OCI-LY1 (cell line): ENCODE results near the gene VCX3A.

Source experiments
- H2AFZ ChIP-seq: fragments of 200-600 bp; sonication (generic), shearing (Covaris generic); 2 replicates; pipeline ENCODE4 v1.6.0; 2014; ENCODE audit warnings: antibody characterized with exemption, mild to moderate bottlenecking, low read length
- H3F3A ChIP-seq: fragments of 200-600 bp; sonication (generic), shearing (Covaris generic); 2 replicates; pipeline ENCODE4 v1.6.0; 2014; ENCODE audit warnings: mild to moderate bottlenecking, antibody characterized with exemption, low read length, moderate library complexity; ENCODE audit not compliant: insufficient read depth
- H3K27ac ChIP-seq: fragments of 200-600 bp; sonication (generic); 2 replicates; pipeline ENCODE4 v1.5.1; 2014; ENCODE audit warnings: low read length, mixed run types, mild to moderate bottlenecking, low read depth; ENCODE audit not compliant: poor library complexity, severe bottlenecking
- H3K27me3 ChIP-seq: fragments of 200-600 bp; sonication (generic); 2 replicates; pipeline ENCODE4 v1.6.0; 2014; ENCODE audit warnings: antibody characterized with exemption, mild to moderate bottlenecking, low read length, moderate library complexity; ENCODE audit not compliant: insufficient read depth
- H3K36me3 ChIP-seq: fragments of 200-600 bp; sonication (generic); 2 replicates; pipeline ENCODE4 v1.6.1; 2014; ENCODE audit warnings: mild to moderate bottlenecking, antibody characterized with exemption, low read length, moderate library complexity, mixed read lengths; ENCODE audit not compliant: insufficient read depth
- H3K4me1 ChIP-seq: fragments of 200-600 bp; sonication (generic); 2 replicates; pipeline ENCODE4 v1.5.1; 2014; ENCODE audit warnings: mild to moderate bottlenecking, low read length, moderate library complexity; ENCODE audit not compliant: insufficient read depth, severe bottlenecking
- H3K4me2 ChIP-seq: fragments of 200-600 bp; sonication (generic), shearing (Covaris generic); 2 replicates; pipeline ENCODE4 v1.6.1; 2014; ENCODE audit warnings: low read length
- H3K4me3 ChIP-seq: fragments of 200-600 bp; sonication (generic); 2 replicates; pipeline ENCODE4 v1.5.1; 2014; ENCODE audit warnings: low read length, low read depth, mild to moderate bottlenecking, mixed read lengths; ENCODE audit not compliant: poor library complexity, severe bottlenecking
- H3K79me2 ChIP-seq: fragments of 200-600 bp; shearing (Covaris generic); 2 replicates; pipeline ENCODE4 v1.6.1; 2016; ENCODE audit warnings: mixed run types, low read length, mixed read lengths; ENCODE audit not compliant: insufficient read depth
- H3K9ac ChIP-seq: fragments of 200-600 bp; sonication (generic), shearing (Covaris generic); 2 replicates; pipeline ENCODE4 v1.6.1; 2014; ENCODE audit warnings: mild to moderate bottlenecking, low read length, mixed read lengths
- H3K9me2 ChIP-seq: fragments of 200-600 bp; sonication (generic), shearing (Covaris generic); 2 replicates; pipeline ENCODE4 v1.6.1; 2014; ENCODE audit warnings: low read depth, mild to moderate bottlenecking, low read length, mixed read lengths
- H3K9me3 ChIP-seq: fragments of 200-600 bp; shearing (Covaris generic); 2 replicates; pipeline ENCODE4 v1.6.1; 2014; ENCODE audit warnings: low read length, mixed read lengths
- H4K20me1 ChIP-seq: fragments of 200-600 bp; sonication (generic), shearing (Covaris generic); 2 replicates; pipeline ENCODE4 v1.6.0; 2016; ENCODE audit warnings: mild to moderate bottlenecking, low read length; ENCODE audit not compliant: insufficient read depth
- EZH2 ChIP-seq: fragments of 200-600 bp; sonication (generic), shearing (Covaris generic); IDR thresholded peaks from 2 replicates; pipeline ENCODE4 v1.8.0; 2017; ENCODE audit warnings: borderline replicate concordance, mixed run types, mild to moderate bottlenecking, antibody characterized with exemption, low read length, moderate library complexity, mixed read lengths
- TF ChIP-seq, protein P1 (sequence below): fragments of 200-600 bp; sonication (generic), shearing (Covaris generic); IDR thresholded peaks from 2 replicates; pipeline ENCODE4 v1.5.1; 2017; ENCODE audit warnings: mild to moderate bottlenecking, antibody characterized with exemption, low read length, moderate library complexity, mixed read lengths

The VCX3A gene

DNA sequence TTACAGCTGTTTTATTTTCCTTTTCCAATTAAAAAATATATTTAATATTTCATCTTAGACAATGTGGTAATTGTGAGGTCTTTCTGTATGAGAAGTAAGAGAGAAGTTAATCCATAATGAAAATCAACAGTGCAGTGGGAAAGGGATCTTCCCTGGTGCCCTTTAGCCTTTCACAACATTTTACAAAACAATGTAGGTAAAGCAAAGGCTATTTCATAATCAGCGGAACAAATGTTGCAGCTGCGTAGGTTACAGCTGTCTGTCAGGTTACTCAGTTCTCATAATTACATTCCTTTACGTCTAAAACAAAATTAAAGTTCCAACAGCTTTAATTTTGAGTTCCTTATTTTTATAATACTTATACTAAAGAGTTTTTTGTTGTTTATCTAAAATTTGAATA lies 22.8 kb upstream of the VCX3A start:
- H3K9ac ChIP-seq = no peak overlapping the region
- no peaks in the 10 kb centered on the region for H4K20me1 ChIP-seq
- no peaks in the 10 kb centered on the region for H3K9me2 ChIP-seq
- no peaks in the 10 kb centered on the region for H3K79me2 ChIP-seq
- H3F3A ChIP-seq = no peaks in the 10 kb centered on the region
- no peaks in the 10 kb centered on the region for H3K4me1 ChIP-seq
- no peaks in the 10 kb centered on the region for H3K9me3 ChIP-seq
- H3K4me3 ChIP-seq = no peak overlapping the region
- no peak overlapping the region for H3K27ac ChIP-seq
- no peak for TF ChIP-seq EZH2
- TF ChIP-seq, protein P1, sequence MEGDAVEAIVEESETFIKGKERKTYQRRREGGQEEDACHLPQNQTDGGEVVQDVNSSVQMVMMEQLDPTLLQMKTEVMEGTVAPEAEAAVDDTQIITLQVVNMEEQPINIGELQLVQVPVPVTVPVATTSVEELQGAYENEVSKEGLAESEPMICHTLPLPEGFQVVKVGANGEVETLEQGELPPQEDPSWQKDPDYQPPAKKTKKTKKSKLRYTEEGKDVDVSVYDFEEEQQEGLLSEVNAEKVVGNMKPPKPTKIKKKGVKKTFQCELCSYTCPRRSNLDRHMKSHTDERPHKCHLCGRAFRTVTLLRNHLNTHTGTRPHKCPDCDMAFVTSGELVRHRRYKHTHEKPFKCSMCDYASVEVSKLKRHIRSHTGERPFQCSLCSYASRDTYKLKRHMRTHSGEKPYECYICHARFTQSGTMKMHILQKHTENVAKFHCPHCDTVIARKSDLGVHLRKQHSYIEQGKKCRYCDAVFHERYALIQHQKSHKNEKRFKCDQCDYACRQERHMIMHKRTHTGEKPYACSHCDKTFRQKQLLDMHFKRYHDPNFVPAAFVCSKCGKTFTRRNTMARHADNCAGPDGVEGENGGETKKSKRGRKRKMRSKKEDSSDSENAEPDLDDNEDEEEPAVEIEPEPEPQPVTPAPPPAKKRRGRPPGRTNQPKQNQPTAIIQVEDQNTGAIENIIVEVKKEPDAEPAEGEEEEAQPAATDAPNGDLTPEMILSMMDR = no peak
- no peaks in the 10 kb centered on the region for H3K27me3 ChIP-seq
- H2AFZ ChIP-seq = no peak overlapping the region
- no peaks in the 10 kb centered on the region for H3K36me3 ChIP-seq
- no peak overlapping the region for H3K4me2 ChIP-seq

DNA sequence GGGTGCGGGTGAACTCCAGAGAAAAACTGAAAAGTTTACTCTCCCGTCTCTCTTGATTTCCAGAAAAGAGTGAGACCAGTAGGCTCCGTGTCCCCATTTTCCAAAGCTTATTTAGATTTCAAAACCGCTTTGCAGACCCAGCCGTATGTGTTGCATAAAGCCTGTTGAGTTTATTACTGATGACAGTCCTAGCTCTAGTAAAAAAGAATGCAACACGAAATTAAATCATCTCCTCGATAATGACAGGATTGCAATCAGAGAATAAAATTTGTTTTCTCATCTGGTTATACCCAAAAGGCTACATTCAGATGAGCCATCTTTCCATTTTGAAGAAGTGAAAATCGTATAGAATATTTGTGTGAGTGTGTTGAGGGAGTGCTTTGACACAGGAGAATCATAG lies 16.1 kb upstream of the VCX3A start:
- H3K4me1 ChIP-seq = no peaks in the 10 kb centered on the region
- H3K27ac ChIP-seq = no peak overlapping the region
- no peaks in the 10 kb centered on the region for H3K9me3 ChIP-seq
- TF ChIP-seq EZH2 = no peak
- TF ChIP-seq, protein P1 = no peak
- H4K20me1 ChIP-seq = no peaks in the 10 kb centered on the region
- H3K4me2 ChIP-seq = no peak overlapping the region
- H2AFZ ChIP-seq = no peak overlapping the region
- H3K9me2 ChIP-seq = no peaks in the 10 kb centered on the region
- H3K9ac ChIP-seq = no peak overlapping the region
- H3K27me3 ChIP-seq = no peaks in the 10 kb centered on the region
- no peaks in the 10 kb centered on the region for H3F3A ChIP-seq
- no peak overlapping the region for H3K4me3 ChIP-seq
- no peaks in the 10 kb centered on the region for H3K79me2 ChIP-seq
- H3K36me3 ChIP-seq = no peaks in the 10 kb centered on the region

DNA sequence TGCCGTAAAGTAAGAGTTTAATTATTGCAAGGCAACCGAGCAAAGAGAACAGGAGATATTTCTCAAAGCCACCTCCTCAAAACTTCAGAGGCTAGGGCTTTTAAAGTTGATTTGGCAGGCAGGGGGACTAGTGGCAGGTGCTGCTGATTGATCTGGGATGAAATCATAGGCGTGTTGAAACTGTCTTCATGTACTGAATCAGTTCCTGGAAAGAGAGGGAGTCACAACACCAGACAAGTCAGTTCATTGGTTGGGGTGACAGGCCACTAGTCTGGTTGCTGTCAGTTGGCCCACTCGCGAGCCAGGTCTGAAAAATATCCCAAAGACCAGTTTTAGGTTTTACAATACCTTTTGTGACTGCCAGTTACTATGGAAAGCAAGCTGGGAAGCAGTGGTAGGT lies 10.8 kb upstream of the VCX3A start:
- H3K9me3 ChIP-seq = no peaks in the 10 kb centered on the region
- H3K9me2 ChIP-seq = no peaks in the 10 kb centered on the region
- TF ChIP-seq EZH2 = no peak
- TF ChIP-seq, protein P1 = no peak
- no peaks in the 10 kb centered on the region for H3K36me3 ChIP-seq
- H2AFZ ChIP-seq = no peak overlapping the region
- H3K27ac ChIP-seq = no peak overlapping the region
- H3K4me2 ChIP-seq = no peak overlapping the region
- no peaks in the 10 kb centered on the region for H4K20me1 ChIP-seq
- no peak overlapping the region for H3K4me3 ChIP-seq
- H3K4me1 ChIP-seq = no peaks in the 10 kb centered on the region
- no peak overlapping the region for H3K9ac ChIP-seq
- H3K27me3 ChIP-seq = no peaks in the 10 kb centered on the region
- no peaks in the 10 kb centered on the region for H3F3A ChIP-seq
- H3K79me2 ChIP-seq = no peaks in the 10 kb centered on the region
